NCI-H1417 (cell line): ENCODE measurements around the gene TYW3.

Source experiments
- DNase-seq, 3 experiments: peaks; one replicate each; lab custom pipeline; 2025; lab: John Stamatoyannopoulos, UW

The TYW3 gene

GRCh38 chr1:74791491-74791890 lies 58.5 kb downstream of the TYW3 start:
- DNase-seq = peak in 1 of 3 experiments; percentile 68

GRCh38 chr1:74799119-74799657 lies 66.2 kb downstream of the TYW3 start:
- no peak for DNase-seq

DNA sequence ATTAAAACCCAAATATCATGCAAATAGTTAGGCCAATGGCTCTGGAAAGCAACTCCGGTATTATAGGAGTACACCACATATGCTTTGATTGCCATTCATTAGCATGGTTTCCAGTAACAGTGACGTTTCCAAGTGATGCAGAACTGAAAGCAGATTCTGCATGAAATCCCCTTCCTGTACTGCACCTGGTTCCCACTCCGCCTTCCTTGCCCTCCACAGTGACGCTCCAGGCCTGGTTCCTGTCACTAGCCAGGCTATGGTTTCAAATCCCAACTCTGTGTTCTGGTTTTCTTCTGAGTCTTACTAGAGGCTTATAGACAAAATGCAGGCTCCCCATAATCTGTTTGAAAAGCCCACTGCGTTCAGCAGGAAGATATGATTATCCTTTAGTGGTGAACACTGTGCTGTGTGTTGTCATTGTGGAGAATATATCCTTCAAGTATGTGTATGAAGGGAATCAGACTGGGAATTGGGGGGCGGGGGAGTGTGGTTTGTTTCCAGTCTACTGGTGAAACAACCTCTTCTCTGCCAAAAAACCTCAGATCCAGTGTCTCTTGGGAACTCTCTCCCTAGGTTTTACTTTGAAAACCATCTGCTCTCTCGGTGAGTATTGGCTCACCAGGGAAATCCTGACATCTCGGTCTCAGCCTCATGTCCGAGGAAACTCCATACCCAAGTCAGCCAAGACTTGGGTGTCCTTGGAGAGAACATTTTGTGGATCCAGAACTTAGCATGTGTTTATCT lies 78.7 kb downstream of the TYW3 start:
- peak in 1 of 3 experiments; percentile 7 for DNase-seq

DNA sequence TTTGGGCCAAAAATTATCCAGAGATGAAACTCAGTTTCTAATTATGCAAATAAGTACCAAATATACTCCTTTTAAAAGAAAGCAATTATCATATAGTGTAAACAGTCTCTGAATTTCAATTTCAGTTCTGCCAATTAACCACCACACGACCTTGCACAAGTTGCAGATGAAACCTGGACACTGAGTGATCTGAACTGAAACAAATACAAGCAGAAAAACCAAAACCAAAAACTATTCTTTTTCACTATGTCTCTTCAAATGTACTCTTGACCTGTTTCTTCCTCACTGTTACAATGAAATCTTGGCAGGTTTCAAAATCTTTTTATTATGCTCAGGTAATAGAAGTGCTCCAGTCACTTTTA lies 79.2 kb downstream of the TYW3 start:
- DNase-seq = no peak
